NCI-H2081 treated with DMSO at 0.1 percent for 48 hours (cell line): ENCODE results near the gene CNTN4.

Experiments used
- DNase-seq: peaks from one replicate; lab custom pipeline; 2025; lab: John Stamatoyannopoulos, UW

Gene CNTN4

DNA sequence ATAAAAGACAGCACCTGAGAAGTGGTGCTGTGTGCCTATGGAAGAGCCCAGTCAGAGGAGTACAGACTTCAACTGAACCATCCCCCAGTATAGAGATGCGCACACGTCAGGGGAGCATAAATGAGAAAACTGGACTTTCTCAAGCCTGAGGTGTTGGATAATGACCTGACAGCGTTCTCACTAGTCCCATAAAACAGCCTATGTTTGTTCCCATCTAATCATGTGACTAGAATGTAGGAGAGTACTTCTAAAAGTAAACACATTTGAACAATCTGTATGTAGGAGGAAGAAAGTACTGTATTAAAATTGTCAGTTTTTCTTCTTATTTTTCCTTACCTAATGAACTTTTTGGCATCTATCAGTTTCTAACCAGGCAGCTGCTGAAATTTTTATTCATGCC is 498.9 kb downstream of the CNTN4 start:
- no peak for DNase-seq

GRCh38 chr3:2599471-2599870 is 500.8 kb downstream of the CNTN4 start:
- DNase-seq, result no peak

- no peak for DNase-seq
Observed at GRCh38 chr3:2603692-2604289, 505.1 kb downstream of the CNTN4 start.

- no peak for DNase-seq
Observed at GRCh38 chr3:2614578-2614977, 515.9 kb downstream of the CNTN4 start.

GRCh38 chr3:2615080-2615479 is 516.4 kb downstream of the CNTN4 start:
- no peak for DNase-seq

DNA sequence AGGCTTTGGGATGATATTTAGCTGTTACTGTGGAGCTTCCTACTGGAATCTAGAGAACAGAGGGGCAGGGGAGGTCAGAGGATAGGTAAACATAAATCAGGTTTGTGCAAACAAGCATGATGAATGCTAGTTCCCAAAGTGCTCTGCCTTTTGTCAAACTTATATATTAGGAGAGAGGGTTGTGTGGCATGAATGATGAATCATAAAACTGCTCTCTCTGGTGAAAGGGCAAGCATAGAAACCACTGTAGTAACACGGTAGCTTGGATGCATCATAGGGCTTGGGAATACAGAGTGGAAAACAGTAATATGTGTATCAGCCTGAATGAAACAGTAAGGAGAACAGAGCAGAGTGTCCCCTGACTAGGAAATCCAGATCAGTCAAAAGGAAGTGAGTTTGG is 524.8 kb downstream of the CNTN4 start:
- no peak for DNase-seq

GRCh38 chr3:2628117-2628516 is 529.5 kb downstream of the CNTN4 start:
- no peak for DNase-seq

DNA sequence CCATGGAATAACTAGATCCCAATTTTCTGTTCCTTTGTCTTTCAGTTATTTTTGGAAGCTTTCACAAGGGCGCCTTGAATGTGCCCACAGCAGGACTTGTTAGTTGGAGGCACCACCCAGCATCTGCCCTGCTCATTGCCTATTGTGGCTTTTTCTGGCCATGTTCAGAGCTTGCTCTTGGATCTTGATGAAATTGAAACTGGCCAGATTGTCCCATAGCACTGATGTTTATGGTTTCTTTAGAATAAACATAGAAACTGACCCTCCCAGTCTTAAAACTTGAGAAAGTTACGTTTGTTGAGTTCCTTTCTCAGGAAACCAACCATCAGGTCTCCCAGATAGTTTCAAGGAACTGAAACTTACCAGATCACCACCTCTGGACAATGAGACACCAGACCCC is 536.8 kb downstream of the CNTN4 start:
- no peak for DNase-seq

DNA sequence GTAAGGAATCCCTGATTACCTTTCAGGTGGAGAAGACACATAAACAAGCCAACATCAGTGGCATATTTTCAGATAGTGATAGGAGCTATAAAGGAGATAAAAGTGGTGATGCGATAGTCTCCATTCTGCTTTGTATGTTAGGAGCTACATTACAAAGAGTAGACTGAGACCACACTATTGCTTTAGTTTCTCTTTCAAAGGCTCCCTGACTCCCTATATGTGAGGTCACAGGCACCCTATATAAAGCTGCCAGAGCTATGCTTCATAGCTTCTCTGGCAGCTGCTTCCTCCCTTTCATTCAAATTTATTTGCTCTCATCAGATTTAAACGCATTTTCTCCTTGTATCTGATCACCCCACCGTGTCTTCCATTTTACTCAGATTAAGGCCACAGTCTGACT is 544.9 kb downstream of the CNTN4 start:
- DNase-seq, result no peak

- no peak for DNase-seq
Observed at GRCh38 chr3:2645001-2645400, 546.3 kb downstream of the CNTN4 start.

DNA sequence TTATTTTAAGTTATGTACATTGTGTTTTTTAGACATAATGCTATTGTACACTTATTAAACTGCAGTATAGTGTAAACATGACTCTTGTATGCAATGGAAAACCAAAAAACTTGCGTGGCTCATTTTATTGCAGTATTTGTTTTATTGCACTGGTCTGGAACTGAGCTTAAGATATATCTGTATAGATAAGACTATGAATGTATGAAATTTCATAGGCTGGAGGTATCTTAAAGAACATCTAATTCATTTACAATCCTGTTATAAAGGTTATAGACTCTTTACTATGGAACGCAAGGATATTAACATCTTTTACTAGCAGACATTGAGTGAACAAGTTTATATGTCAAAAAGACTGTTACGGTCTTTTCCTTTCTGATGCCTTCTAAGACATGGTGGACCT is 552.1 kb downstream of the CNTN4 start:
- DNase-seq, result no peak

DNA sequence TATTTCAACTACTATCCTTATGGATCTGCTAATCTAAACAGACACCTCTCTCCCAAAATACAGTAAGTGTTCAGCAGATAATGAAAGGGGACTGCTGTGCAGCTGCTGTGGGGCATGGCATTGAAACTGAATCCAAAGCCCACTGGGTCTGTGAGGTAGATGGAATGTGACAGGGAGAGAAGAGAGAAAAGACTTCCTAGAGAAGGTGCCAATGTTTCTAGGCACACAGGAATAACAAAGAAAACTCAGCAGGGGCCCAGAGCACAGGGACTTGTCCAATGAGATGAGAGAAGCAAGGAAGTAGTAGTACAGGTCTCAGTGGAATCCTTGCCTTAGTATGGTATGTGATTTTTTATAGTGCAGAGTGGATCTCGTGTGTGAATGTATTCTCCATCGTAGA is 553.7 kb downstream of the CNTN4 start:
- no peak for DNase-seq

DNA sequence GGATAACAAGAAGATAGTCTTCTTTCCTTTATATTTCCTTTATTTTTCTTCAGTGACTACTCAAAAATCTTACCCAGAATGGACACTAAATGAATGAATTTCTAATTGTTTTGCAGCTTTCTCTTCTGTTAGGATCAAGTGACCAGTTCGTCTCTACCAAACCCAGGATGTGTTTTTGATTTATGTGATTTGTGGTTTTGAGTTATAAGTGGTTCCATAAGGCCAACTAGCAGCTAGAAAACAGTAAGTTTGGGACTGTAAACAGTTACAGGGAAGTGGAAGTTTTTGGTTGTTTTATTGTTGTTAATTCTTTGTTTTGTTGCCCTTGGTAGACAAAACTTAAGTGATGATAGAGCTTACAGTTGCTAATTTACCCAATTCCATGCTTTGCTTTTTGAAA is 555.0 kb downstream of the CNTN4 start:
- no peak for DNase-seq

- DNase-seq, result no peak
Observed at GRCh38 chr3:2655229-2655701, 556.6 kb downstream of the CNTN4 start.

DNA sequence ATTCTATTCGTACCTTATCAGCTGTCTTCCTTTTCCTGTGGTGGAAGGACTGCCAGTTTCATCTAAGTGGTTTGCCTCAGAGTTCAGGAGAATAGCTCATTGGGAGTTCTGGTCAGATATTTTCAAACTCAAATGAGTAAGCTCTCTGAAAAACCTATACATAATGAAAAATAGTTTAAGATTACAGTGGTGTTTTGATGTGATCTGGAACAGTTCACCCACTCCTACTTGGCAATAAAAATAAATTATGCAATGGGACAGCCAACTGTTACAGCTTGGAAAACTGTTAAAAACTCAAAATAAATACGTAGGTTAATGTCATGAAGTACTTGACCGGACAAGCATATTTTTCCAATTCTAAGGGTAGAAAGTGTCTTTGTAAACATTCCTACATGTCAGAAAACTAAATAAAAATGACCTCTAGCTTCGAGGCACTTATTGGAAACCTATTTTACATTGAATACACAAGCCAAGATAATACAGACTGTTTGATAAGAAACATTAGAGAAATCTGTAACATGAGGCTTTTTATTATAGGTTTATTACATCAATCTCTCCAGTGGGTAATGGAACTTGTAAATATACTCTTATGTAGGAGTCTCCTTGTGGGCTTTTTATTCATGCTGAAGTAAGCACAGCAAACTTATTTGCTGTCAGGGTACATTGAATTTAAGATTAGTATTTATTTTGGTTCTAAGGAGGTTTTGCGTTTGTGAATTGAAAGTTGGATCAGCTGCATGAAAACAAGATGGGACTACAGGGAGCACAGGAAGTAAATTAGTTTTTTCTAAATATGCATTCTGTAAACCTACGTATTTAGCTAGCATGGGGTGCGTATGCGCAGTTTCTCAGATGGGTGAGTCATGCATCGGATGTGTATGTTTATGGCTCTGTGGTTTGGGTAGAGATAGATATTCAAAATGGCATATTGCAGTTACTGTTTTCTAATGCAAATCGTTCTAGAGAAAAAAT is 558.4 kb downstream of the CNTN4 start:
- DNase-seq, result no peak

GRCh38 chr3:2657971-2658370 is 559.3 kb downstream of the CNTN4 start:
- no peak for DNase-seq

GRCh38 chr3:2659896-2660295 is 561.2 kb downstream of the CNTN4 start:
- DNase-seq, result no peak

DNA sequence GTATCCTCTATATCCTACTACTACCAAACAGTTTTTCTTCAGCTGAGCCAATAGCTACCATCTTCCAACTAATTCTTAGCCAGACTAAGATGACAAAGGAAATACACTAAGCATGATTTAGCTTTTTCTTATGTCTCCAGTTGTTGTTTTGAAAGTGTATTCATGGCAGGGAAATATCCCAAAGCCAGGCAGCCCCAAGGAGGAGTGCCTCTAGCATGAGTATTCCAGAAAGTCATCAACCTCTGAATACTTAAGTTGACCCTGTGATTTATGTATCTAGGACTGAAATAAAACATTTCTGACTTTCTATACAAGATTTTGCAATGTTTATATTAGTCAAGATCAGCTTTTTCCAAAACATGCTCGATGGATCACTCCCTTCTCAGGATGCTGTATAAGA is 562.4 kb downstream of the CNTN4 start:
- no peak for DNase-seq

DNA sequence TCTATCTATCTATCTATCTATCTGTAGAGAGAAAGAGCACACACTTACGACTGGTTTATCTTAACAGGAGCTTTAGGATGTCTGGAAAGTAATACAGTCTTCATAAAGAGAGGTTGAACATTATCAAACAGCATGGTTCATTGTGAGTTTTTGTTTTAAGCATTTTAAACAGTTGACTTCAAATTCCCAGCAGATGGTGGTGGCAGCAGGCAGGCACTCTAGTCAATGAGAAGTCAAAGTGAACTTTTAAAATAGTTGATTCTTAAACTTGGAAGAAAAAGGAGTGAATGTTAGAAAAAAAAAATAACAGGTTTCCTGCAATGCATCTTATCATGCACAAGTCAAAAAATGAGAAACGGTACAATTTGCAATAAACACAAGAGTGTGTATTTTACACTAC is 578.8 kb downstream of the CNTN4 start:
- no peak for DNase-seq

GRCh38 chr3:2680236-2680635 is 581.6 kb downstream of the CNTN4 start:
- DNase-seq, result no peak

- no peak for DNase-seq
Observed at GRCh38 chr3:2684046-2684445, 585.4 kb downstream of the CNTN4 start.

- no peak for DNase-seq
Observed at GRCh38 chr3:2686816-2687502, 588.3 kb downstream of the CNTN4 start.

GRCh38 chr3:2697589-2697988 is 598.9 kb downstream of the CNTN4 start:
- DNase-seq, result no peak
